Stimulated activated CD8-positive, alpha-beta memory T cell treated with anti-CD3 and anti-CD28 coated beads, Interleukin-15, amount 100 ng/mL, for 48 hours (primary cell): Measurements from ENCODE around the gene IL17C.
A peak's percentile ranks its signal among the peaks of the same experiment; 100 is the strongest.

Experiments used
- DNase-seq, 2 donors: peaks; one replicate each; pipeline ENCODE4 v3.0.0-alpha.2; 2020; ENCODE audit warnings: low read depth in 2 of 2

The IL17C gene

DNA sequence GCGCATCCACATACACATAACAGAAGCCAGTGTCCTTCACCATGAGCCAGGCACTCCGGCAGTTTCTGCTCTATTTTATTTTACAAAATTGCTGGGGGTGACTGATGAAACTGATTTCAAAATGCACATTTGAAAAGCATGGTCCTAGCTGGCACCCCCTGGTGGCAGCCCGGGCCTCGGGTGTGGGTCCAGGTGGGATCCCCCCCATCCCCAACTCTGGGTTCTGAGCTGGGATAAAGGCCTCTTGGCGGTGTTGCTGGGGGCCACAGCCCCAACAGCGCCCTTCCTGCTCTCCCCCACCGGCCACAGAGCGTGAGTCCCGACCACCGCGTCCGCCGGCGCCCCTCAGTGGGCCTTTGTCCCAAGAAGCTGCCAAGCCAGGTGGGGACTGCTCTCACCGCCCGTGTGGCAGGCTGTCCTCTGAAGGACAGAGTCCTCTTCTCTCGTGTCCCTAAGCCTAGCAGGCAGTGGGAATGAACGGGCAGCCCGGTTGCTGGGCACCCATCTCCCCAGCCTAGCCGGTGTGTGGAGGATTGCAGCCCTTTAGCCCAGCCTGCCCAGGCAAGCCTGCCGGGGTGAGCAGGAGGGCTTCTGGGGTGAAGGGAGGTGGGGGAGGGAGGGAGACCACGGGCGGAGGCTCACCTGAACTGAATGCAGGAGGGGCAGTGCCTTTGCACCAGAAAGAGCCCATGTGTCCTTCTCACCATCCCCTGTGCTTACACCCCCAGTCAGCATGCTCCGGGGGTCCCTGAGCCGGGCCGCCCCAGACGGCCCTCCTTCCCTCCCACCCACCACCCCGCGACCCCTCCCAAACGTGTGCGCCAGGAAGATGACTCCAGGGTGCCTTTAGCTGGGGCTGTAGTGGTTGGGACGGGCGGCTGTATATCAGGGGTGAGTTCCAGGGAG is 47.0 kb downstream of the IL17C start:
- peak in 1 of 2 donors; percentile 62 for DNase-seq

DNA sequence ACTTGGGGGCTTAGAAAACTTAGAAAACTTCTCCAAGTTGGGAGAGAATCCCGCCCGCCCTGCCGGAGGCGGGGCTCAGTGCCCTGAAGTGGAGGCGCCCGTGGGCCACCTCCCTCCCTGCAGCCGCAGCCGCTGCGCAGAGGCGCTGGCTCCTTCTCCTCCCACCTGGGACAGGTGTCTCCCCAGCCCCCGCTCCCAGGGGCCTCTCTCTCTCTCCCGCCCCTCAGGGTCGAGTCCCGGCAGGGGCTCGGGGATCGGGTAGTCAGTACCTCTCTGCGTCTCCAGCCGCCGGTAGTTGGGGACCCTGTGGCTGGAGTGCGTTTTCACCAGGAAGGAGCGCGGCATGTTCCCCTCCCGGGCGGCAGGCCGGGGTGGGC is 47.7 kb downstream of the IL17C start:
- DNase-seq, result no peak

DNA sequence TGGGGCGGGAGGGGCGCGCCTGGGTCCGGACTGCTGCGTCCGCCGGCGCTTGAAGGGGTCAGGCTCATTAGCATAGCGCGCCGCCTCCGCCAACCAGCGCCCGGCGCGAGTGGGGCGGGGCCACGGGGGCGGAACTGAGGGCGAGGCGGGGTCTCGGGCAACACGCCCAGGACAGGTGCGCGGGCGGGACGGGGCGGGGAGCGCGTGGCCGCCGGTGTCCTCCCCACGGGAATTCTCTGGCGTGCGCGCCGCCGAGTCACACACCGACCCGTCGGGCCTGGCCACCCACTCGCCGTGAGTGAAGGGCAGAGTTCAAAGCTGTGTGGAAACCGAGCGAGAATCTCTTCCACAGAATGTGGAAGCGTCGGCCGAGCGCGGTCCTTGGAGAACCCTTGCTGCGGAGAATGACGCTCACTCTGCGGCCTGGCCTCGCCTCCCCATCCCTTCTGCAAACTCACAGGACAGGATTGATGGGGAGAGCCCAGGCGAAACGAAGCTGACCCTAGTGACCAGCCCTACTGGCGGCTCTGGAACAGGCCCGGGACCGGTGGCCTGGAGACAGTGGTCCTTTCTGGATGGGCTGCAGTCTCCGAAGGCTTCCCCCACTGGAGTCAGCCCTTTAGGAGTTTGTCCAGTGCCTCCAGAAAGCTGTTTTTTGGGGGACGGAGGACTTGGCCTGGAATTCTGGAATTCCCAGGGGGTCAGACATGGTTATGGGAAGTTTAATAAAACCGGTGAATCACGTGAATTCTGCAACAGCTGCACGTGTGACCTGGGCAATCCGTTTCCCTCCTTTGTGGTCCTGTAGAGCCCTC is 48.3 kb downstream of the IL17C start, which contains the start of gene SNAI3:
Gene SNAI3, minus strand, starts transcription at position 69 of the 815 bp plus-strand sequence. CDS start 101 bp downstream, outside the sequence.
- peak; percentile 77 to 82 for DNase-seq

DNA sequence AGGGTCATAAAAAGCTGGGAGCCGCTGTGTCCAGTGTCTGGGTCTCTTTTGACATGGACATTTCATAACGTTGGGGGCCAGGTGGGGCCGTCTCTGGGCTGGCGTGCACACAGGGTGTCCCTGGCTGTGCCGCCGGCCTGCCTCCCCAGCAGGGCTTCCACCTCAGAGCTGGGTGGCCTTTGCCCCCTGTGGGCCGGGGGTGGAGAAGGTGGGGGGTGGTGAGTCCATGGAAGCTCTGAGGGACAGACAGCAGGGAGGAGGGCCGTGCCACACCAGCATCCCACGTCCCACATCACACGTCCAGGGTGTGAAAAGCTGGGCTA is 48.8 kb downstream of the IL17C start:
- no peak for DNase-seq

DNA sequence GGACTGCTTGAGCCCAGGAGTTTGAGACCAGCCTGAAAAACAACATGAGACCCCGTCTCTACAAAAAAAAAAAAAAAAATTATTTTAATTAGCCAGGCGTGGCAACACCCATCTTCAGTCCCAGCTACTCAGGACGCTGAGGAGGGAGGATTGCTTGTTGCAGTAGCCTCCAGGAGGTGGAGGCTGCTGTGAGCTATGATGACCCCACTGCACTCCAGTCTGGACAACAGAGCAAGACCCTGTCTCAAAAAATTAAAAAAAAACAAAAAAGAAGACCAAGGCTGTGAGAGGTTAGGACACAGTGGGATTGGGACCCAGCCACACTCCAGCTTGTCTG is 49.3 kb downstream of the IL17C start:
- DNase-seq, result no peak

DNA sequence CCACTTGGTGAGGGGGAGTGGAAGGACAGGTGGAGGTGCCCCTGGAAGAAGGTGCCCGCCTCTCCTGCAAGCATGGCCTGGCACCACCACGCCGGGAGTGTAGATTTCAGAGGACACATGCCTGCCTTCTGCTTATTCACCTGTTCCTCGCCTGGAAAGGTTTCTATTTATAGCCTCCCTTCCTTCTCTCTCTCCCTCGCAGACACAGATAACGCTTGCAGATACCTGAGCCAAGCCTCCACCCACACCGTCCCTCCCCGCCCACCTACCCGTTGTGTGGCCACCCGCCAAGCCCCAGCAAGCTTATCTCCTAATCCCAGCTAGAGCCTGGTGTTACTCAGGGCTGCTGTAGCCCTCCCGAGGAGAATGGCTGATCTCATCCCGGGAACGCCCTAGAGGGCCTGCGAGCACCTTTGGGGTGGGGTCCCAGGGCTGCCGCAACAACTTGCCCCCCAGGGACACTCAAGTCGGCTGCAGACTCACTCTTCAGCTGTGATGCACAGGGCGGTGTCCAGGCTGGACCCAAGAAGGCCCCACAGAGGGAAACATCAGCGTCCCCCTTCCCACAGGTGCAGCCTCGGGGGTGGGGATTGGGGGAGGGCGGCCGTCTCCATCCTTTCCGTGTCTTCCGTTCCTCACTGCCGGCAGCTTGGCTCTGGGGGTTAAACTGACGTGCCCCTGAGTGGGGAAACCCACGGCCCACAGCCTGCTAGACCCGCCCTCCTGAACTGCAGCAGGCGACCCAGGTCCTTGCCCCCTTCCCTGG is 49.8 kb downstream of the IL17C start:
- DNase-seq, result no peak
